IPS-18c (cell line): ENCODE data around the gene TRIM29.

Experiments used
- H3K4me3 ChIP-seq: 2 replicates; pipeline ENCODE4 v1.7.0; 2013; ENCODE audit warnings: low read depth, mild to moderate bottlenecking, low read length, moderate library complexity; ENCODE audit not compliant: insufficient read depth
- H3K9me3 ChIP-seq: one replicate; pipeline ENCODE4 v1.6.1; 2013; ENCODE audit warnings: mild to moderate bottlenecking, low read length, moderate library complexity; ENCODE audit not compliant: control insufficient read depth, insufficient read depth

The TRIM29 gene

GRCh38 chr11:120130991-120131760 lies 6.7 kb downstream of the TRIM29 start:
- H3K4me3 ChIP-seq: no peak overlapping the region
- no peaks in the 10 kb centered on the region for H3K9me3 ChIP-seq

GRCh38 chr11:120130176-120130980 lies 7.5 kb downstream of the TRIM29 start:
- Histone ChIP-seq H3K4me3 (no peak overlapping the region), H3K9me3 (no peaks in the 10 kb centered on the region)

- H3K4me3 ChIP-seq: no peak overlapping the region
- no peaks in the 10 kb centered on the region for H3K9me3 ChIP-seq
Observed at GRCh38 chr11:120129570-120129969, 8.3 kb downstream of the TRIM29 start.

- H3K4me3 ChIP-seq: no peak overlapping the region
- H3K9me3 ChIP-seq: no peaks in the 10 kb centered on the region
Observed at GRCh38 chr11:120128392-120129119, 9.4 kb downstream of the TRIM29 start.

- H3K9me3 ChIP-seq: no peaks in the 10 kb centered on the region
- no peak overlapping the region; the same call in 1 of the 2 replicates for H3K4me3 ChIP-seq
Observed at GRCh38 chr11:120127236-120127635, 10.7 kb downstream of the TRIM29 start.

- H3K4me3 ChIP-seq: no peak overlapping the region
- no peaks in the 10 kb centered on the region for H3K9me3 ChIP-seq
Observed at GRCh38 chr11:120126620-120127019, 11.3 kb downstream of the TRIM29 start.

- no peak overlapping the region for H3K4me3 ChIP-seq
- H3K9me3 ChIP-seq: no peaks in the 10 kb centered on the region
Observed at GRCh38 chr11:120125509-120125908, 12.4 kb downstream of the TRIM29 start.

GRCh38 chr11:120125024-120125423 lies 12.9 kb downstream of the TRIM29 start:
- no peak overlapping the region for H3K4me3 ChIP-seq

GRCh38 chr11:120124355-120124754 lies 13.6 kb downstream of the TRIM29 start:
- Histone ChIP-seq H3K4me3 (no peak overlapping the region), H3K9me3 (no peaks in the 10 kb centered on the region)

More at GRCh38 chr11:120125024-120125423, 12.9 kb downstream of the TRIM29 start:
- H3K9me3 ChIP-seq: no peaks in the 10 kb centered on the region

- Histone ChIP-seq H3K4me3 (no peak overlapping the region), H3K9me3 (no peaks in the 10 kb centered on the region)
Observed at GRCh38 chr11:120123946-120124345, 14.0 kb downstream of the TRIM29 start.

- H3K4me3 ChIP-seq: no peak overlapping the region
- no peaks in the 10 kb centered on the region for H3K9me3 ChIP-seq
Observed at GRCh38 chr11:120122924-120123683, 14.8 kb downstream of the TRIM29 start.

- H3K9me3 ChIP-seq: no peaks in the 10 kb centered on the region
- no peak overlapping the region for H3K4me3 ChIP-seq
Observed at GRCh38 chr11:120121914-120122473, 15.9 kb downstream of the TRIM29 start.

- Histone ChIP-seq H3K9me3 (no peaks in the 10 kb centered on the region), H3K4me3 (no peak overlapping the region)
Observed at GRCh38 chr11:120121336-120121735, 16.6 kb downstream of the TRIM29 start.

GRCh38 chr11:120120805-120121335 lies 17.0 kb downstream of the TRIM29 start:
- Histone ChIP-seq H3K4me3 (no peak overlapping the region), H3K9me3 (no peaks in the 10 kb centered on the region)

GRCh38 chr11:120119121-120119520 lies 18.8 kb downstream of the TRIM29 start:
- Histone ChIP-seq H3K4me3 (no peak overlapping the region), H3K9me3 (no peaks in the 10 kb centered on the region)

GRCh38 chr11:120117991-120118390 lies 19.9 kb downstream of the TRIM29 start:
- Histone ChIP-seq H3K4me3 (no peak overlapping the region), H3K9me3 (no peaks in the 10 kb centered on the region)
